PC-9 (cell line): ENCODE measurements around the gene DLEC1. TPM values are rescaled to one million over a fixed set of nuclear protein-coding genes. Genes with fewer than 3 reads are reported as not detected.

Experiments used
- BruUV-seq: library from RNA; stranded (reverse); fragments of 400-500 nt; replicated peaks from 2 replicates; lab custom pipeline; 2021; lab: Mats Ljungman, UMichigan
- CTCF ChIA-PET: fragments of 300-600 bp; sonication (Branson Sonifier 250); formaldehyde crosslinking; loops from one replicate; lab custom pipeline; 2022; ENCODE audit warnings: antibody characterized with exemption; lab: Charles Lee
- POLR2A ChIA-PET: fragments of 300-600 bp; sonication (Branson Sonifier 250); formaldehyde crosslinking; loops from one replicate; lab custom pipeline; 2022; ENCODE audit warnings: antibody characterized with exemption; ENCODE audit not compliant: unreplicated experiment; lab: Charles Lee
- DNase-seq, 2 experiments: peaks; one replicate each; pipeline versions ENCODE4 v3.0.0 to v3.0.0-alpha.2; 2015 to 2022; ENCODE audit warnings: mixed read lengths in 1 of 2
- H2AFZ ChIP-seq: fragments of 200-600 bp; sonication (generic); 2 replicates; pipeline ENCODE4 v1.8.1; 2017; ENCODE audit warnings: antibody characterized with exemption
- H3F3A ChIP-seq: fragments of 200-600 bp; sonication (generic); 2 replicates; pipeline ENCODE4 v1.8.1; 2017; ENCODE audit warnings: antibody characterized with exemption, mild to moderate bottlenecking, low read depth; ENCODE audit not compliant: insufficient read depth
- H3K27ac ChIP-seq: fragments of 200-600 bp; sonication (generic); 2 replicates; pipeline ENCODE4 v1.6.1; 2016; ENCODE audit warnings: mixed run types
- H3K27me3 ChIP-seq: fragments of 200-600 bp; sonication (generic); 2 replicates; pipeline ENCODE4 v1.6.1; 2016; ENCODE audit warnings: low read depth, mixed run types; ENCODE audit not compliant: insufficient read depth
- H3K36me3 ChIP-seq: fragments of 200-600 bp; sonication (generic); 2 replicates; pipeline ENCODE4 v1.6.1; 2016; ENCODE audit warnings: low read depth, mixed run types
- H3K4me1 ChIP-seq: fragments of 200-600 bp; sonication (generic); replicated peaks from 2 replicates; pipeline ENCODE4 v1.6.1; 2016; ENCODE audit warnings: mixed run types; ENCODE audit not compliant: insufficient read depth
- H3K4me2 ChIP-seq: fragments of 200-600 bp; sonication (generic); 2 replicates; pipeline ENCODE4 v1.6.1; 2017; ENCODE audit warnings: mixed run types
- H3K4me3 ChIP-seq: fragments of 200-600 bp; sonication (generic); 2 replicates; pipeline ENCODE4 v1.6.1; 2016; ENCODE audit warnings: mixed run types
- H3K79me2 ChIP-seq: fragments of 200-600 bp; sonication (generic); 2 replicates; pipeline ENCODE4 v1.6.1; 2017; ENCODE audit warnings: low read depth, mixed run types
- H3K9me2 ChIP-seq: fragments of 200-600 bp; sonication (generic); 2 replicates; pipeline ENCODE4 v1.8.1; 2017; ENCODE audit warnings: mild to moderate bottlenecking; ENCODE audit not compliant: insufficient read depth
- H3K9me3 ChIP-seq: fragments of 200-600 bp; sonication (generic); 2 replicates; pipeline ENCODE4 v1.8.1; 2016; ENCODE audit warnings: low read depth; ENCODE audit not compliant: insufficient read depth
- H4K20me1 ChIP-seq: fragments of 200-600 bp; sonication (generic); 2 replicates; pipeline ENCODE4 v1.8.1; 2017; ENCODE audit not compliant: insufficient read depth
- EZH2 ChIP-seq: fragments of 200-600 bp; sonication (generic); IDR thresholded peaks from 2 replicates; pipeline ENCODE4 v1.8.0; 2017; ENCODE audit warnings: antibody characterized with exemption, low read depth
- intact Hi-C: fragments of 100-400 bp; cut with micrococcal nuclease; formaldehyde crosslinking; loops from one replicate; pipeline ENCODE4 v1.10.0; 2022; ENCODE audit not compliant: unreplicated experiment
- total RNA-seq: library from RNA; stranded (reverse); gene quantifications from 2 replicates; pipeline ENCODE4 v1.2.3, GENCODE V29; 2021
- TF ChIP-seq, protein P1 (sequence below): fragments of 200-600 bp; sonication (generic); conservative IDR thresholded peaks from 2 replicates; pipeline ENCODE4 v1.6.1; 2017; ENCODE audit warnings: mixed run types, antibody characterized with exemption, mild to moderate bottlenecking, moderate library complexity

The DLEC1 gene
- total RNA-seq, 1 experiment from 2014 or later = 0.35 TPM

DNA sequence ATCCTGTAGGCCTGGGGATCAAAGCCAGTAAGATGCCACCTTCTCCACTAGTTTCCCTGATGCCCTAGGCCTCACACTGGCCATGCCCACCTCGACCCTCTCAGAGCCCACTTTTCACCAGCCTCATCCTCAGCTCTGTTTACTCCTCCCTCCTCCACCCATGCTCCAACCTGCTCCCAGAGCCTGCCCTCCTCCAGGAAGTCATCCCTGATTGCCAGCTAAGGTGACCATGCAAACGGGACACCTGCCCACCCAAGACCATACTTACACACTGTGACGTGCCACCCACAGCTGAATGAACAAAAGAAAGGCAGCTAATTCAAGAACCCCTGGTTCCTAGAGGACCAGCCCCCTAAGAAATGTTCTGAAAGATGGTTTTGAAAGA lies 18.7 kb upstream of the DLEC1 start:
- Histone ChIP-seq H3K4me2 (no peak overlapping the region), H3F3A (peaks cover 7% of the 10 kb centered on the region; the same call in 1 of the 2 replicates), H2AFZ (no peak overlapping the region), H3K9me3 (no peaks in the 10 kb centered on the region), H3K4me1 (peaks cover 1% of the 10 kb centered on the region), H3K4me3 (no peak overlapping the region), H4K20me1 (no peaks in the 10 kb centered on the region), H3K79me2 (no peaks in the 10 kb centered on the region), H3K9me2 (no peaks in the 10 kb centered on the region), H3K27ac (no peak overlapping the region), H3K27me3 (no peaks in the 10 kb centered on the region), H3K36me3 (no peaks in the 10 kb centered on the region)
- intact Hi-C loops = no loop called here
- no peak for DNase-seq
- TF ChIP-seq EZH2 = no peak
- TF ChIP-seq, protein P1, sequence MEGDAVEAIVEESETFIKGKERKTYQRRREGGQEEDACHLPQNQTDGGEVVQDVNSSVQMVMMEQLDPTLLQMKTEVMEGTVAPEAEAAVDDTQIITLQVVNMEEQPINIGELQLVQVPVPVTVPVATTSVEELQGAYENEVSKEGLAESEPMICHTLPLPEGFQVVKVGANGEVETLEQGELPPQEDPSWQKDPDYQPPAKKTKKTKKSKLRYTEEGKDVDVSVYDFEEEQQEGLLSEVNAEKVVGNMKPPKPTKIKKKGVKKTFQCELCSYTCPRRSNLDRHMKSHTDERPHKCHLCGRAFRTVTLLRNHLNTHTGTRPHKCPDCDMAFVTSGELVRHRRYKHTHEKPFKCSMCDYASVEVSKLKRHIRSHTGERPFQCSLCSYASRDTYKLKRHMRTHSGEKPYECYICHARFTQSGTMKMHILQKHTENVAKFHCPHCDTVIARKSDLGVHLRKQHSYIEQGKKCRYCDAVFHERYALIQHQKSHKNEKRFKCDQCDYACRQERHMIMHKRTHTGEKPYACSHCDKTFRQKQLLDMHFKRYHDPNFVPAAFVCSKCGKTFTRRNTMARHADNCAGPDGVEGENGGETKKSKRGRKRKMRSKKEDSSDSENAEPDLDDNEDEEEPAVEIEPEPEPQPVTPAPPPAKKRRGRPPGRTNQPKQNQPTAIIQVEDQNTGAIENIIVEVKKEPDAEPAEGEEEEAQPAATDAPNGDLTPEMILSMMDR = no peak
- CTCF ChIA-PET = interaction anchor here (0.7 kb wide), 1 partner anchor 26 kb away, joined by 3 read pairs; no protein-coding TSS in a partner anchor
- BruUV-seq = no TSS peak
- POLR2A ChIA-PET = no interaction called here

DNA sequence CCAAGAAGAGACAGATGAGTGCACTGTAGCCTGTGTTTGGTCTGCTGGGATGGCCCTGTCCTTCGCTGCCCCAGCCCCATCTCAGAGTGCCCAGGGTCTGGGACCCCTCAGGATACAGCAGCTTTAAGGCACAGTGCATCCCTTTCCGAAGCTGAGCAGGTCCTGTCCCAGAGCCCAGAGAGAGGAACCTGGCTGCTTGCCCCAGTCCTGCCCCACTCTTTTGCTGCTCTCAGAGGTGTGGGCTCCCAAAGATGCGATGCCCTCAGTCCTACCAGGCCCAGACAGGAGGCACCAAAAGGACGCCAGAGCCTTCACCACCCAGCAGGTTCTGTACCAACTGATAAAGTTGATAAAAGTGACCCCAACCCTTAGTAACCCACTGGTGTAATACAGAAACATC lies 17.8 kb upstream of the DLEC1 start:
- no peaks in the 10 kb centered on the region for H3K9me3 ChIP-seq
- no peak overlapping the region for H3K4me3 ChIP-seq
- H3K27me3 ChIP-seq = no peaks in the 10 kb centered on the region
- H3K36me3 ChIP-seq = no peaks in the 10 kb centered on the region
- no peaks in the 10 kb centered on the region for H3K79me2 ChIP-seq
- TF ChIP-seq, protein P1 = no peak
- no peak for TF ChIP-seq EZH2
- ChIA-PET CTCF (no interaction called here), POLR2A (no interaction called here)
- H4K20me1 ChIP-seq = no peaks in the 10 kb centered on the region
- BruUV-seq = no TSS peak
- no peak overlapping the region for H3K27ac ChIP-seq
- no peak overlapping the region for H2AFZ ChIP-seq
- no peaks in the 10 kb centered on the region for H3K9me2 ChIP-seq
- peaks cover 14% of the 10 kb centered on the region for H3F3A ChIP-seq
- H3K4me2 ChIP-seq = no peak overlapping the region
- DNase-seq = no peak
- H3K4me1 ChIP-seq = peaks cover 9% of the 10 kb centered on the region
- intact Hi-C loops = no loop called here

DNA sequence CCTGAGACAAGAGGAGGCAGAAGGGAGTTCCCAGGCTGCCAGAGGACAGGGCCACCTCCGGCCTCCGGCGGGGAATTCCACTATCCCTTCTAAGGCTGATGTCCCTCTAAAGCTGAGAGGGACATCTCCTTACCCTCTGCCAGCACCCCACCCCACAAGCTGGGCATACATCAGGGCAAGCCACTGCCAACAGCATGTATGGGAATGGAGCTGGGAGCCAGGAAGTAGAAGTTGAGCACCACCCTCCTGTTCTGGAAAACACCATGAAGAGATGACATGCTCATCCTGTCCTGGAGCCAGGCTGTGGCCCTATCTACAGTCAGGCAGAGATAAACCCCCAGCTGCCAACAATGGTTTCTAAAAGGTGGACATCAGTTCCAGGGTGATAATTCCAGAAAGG lies 16.7 kb upstream of the DLEC1 start:
- intact Hi-C loops = no loop called here
- CTCF ChIA-PET = interaction anchor here (0.6 kb wide), 1 partner anchor 22 kb away, joined by 3 read pairs; no protein-coding TSS in a partner anchor
- H3K9me3 ChIP-seq = no peaks in the 10 kb centered on the region
- POLR2A ChIA-PET = no interaction called here
- H3K27me3 ChIP-seq = no peaks in the 10 kb centered on the region
- BruUV-seq = no TSS peak
- no peak for DNase-seq
- H3K4me1 ChIP-seq = peaks cover 13% of the 10 kb centered on the region
- no peaks in the 10 kb centered on the region for H4K20me1 ChIP-seq
- peaks cover 20% of the 10 kb centered on the region for H3F3A ChIP-seq
- no peak overlapping the region for H3K4me2 ChIP-seq
- H3K79me2 ChIP-seq = no peaks in the 10 kb centered on the region
- H3K9me2 ChIP-seq = no peaks in the 10 kb centered on the region
- no peak for TF ChIP-seq EZH2
- TF ChIP-seq, protein P1 = no peak
- no peak overlapping the region for H3K4me3 ChIP-seq
- no peak overlapping the region for H2AFZ ChIP-seq
- H3K36me3 ChIP-seq = no peaks in the 10 kb centered on the region
- H3K27ac ChIP-seq = no peak overlapping the region
